HG03354 (cell line): ENCODE data around the gene RSL24D1.
A peak's percentile ranks its signal among the peaks of the same experiment; 100 is the strongest.

ENCODE experiments used
- ATAC-seq: cut with Tn5 transposase; IDR thresholded peaks from one replicate; pipeline ENCODE4 v1.9.1; 2021; ENCODE audit warnings: mild to moderate bottlenecking; ENCODE audit not compliant: unreplicated experiment, poor library complexity, severe bottlenecking

RSL24D1 gene

GRCh38 chr15:55196458-55197361 lies at the start of gene RSL24D1:
Gene RSL24D1, minus strand, starts transcription at chr15:55196941. Its CDS starts 51 bp downstream, at chr15:55196890.
- ATAC-seq, result peak; percentile 95

- ATAC-seq, result no peak
Measured at GRCh38 chr15:55245059-55245458, 48.3 kb upstream of the RSL24D1 start.

- ATAC-seq, result no peak
Measured at GRCh38 chr15:55241891-55242290, 45.1 kb upstream of the RSL24D1 start.

GRCh38 chr15:55241186-55241585 lies 44.4 kb upstream of the RSL24D1 start:
- ATAC-seq, result no peak

- ATAC-seq, result no peak
Measured at GRCh38 chr15:55240125-55240760, 43.5 kb upstream of the RSL24D1 start.

- no peak for ATAC-seq
Measured at GRCh38 chr15:55239440-55240124, 42.8 kb upstream of the RSL24D1 start.

- ATAC-seq, result no peak
Measured at GRCh38 chr15:55238877-55239276, 42.1 kb upstream of the RSL24D1 start.

- ATAC-seq, result no peak
Measured at GRCh38 chr15:55237219-55238130, 40.7 kb upstream of the RSL24D1 start.

- no peak for ATAC-seq
Measured at GRCh38 chr15:55235546-55236036, 38.9 kb upstream of the RSL24D1 start.

- no peak for ATAC-seq
Measured at GRCh38 chr15:55234800-55235104, 38.0 kb upstream of the RSL24D1 start.

- no peak for ATAC-seq
Measured at GRCh38 chr15:55234104-55234799, 37.5 kb upstream of the RSL24D1 start.

GRCh38 chr15:55231455-55231854 lies 34.7 kb upstream of the RSL24D1 start:
- no peak for ATAC-seq

GRCh38 chr15:55230953-55231352 lies 34.2 kb upstream of the RSL24D1 start:
- no peak for ATAC-seq

- no peak for ATAC-seq
Measured at GRCh38 chr15:55230051-55230670, 33.4 kb upstream of the RSL24D1 start.

- ATAC-seq, result no peak
Measured at GRCh38 chr15:55226127-55226526, 29.4 kb upstream of the RSL24D1 start.

GRCh38 chr15:55224892-55225291 lies 28.2 kb upstream of the RSL24D1 start:
- no peak for ATAC-seq

GRCh38 chr15:55222588-55222987 lies 25.8 kb upstream of the RSL24D1 start:
- peak; percentile 71 for ATAC-seq
